Upper lobe of left lung (tissue), 4 donors: Measurements from ENCODE around the gene RAB36.

Source experiments
- EP300 ChIP-seq, 4 donors: sonication (generic); formaldehyde crosslinking; IDR thresholded peaks; one replicate each; pipeline ENCODE4 v1.5.1; 2017; ENCODE audit warnings: antibody characterized with exemption in 4 of 4, control low read depth in 2 of 4
- POLR2AphosphoS5 ChIP-seq, 2 donors: sonication (generic); formaldehyde crosslinking; IDR thresholded peaks; one replicate each; pipeline ENCODE4 v1.5.1; 2017; ENCODE audit warnings: antibody characterized with exemption in 2 of 2
- TF ChIP-seq, protein P1 (sequence below), 6 experiments: fragments of 450-650 bp in 4 of 6; fragments of 200-600 bp in 2 of 6; sonication (generic) in 2 of 6; IDR thresholded peaks; one replicate each; pipeline ENCODE4 v1.5.1; 2016 to 2019; ENCODE audit warnings: antibody characterized with exemption in 6 of 6

DNA sequence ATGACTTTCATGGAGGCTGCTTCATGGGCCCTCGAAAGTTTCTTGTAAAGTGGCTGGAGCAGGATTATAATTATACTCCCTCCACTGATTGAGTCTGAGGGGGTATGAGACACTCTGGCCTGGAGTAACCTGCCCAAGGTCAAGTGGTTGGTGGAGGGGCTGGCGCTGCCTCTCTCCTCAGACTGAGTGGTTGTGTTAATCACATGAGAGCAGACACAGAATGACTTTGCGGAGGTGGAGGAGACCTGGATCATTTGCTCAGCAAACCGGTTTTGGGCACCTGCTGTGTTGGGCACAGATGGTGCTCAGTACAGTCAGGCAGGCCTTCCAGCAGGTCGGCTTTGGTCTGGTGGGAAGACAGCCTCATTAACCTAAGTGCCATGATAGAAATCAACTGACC lies 46.9 kb downstream of the RAB36 start:
- TF ChIP-seq, protein P1, sequence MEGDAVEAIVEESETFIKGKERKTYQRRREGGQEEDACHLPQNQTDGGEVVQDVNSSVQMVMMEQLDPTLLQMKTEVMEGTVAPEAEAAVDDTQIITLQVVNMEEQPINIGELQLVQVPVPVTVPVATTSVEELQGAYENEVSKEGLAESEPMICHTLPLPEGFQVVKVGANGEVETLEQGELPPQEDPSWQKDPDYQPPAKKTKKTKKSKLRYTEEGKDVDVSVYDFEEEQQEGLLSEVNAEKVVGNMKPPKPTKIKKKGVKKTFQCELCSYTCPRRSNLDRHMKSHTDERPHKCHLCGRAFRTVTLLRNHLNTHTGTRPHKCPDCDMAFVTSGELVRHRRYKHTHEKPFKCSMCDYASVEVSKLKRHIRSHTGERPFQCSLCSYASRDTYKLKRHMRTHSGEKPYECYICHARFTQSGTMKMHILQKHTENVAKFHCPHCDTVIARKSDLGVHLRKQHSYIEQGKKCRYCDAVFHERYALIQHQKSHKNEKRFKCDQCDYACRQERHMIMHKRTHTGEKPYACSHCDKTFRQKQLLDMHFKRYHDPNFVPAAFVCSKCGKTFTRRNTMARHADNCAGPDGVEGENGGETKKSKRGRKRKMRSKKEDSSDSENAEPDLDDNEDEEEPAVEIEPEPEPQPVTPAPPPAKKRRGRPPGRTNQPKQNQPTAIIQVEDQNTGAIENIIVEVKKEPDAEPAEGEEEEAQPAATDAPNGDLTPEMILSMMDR (IDR thresholded peaks at IDR 0.05), result no peak
- TF ChIP-seq POLR2AphosphoS5 (IDR thresholded peaks at IDR 0.05), result peak; percentile 32 to 74
- TF ChIP-seq EP300 (IDR thresholded peaks at IDR 0.05), result peak in 1 of 4 donors; percentile 67
